Karpas-422 (cell line): ENCODE results near the gene DTNB. TPM values are rescaled to one million over a fixed set of nuclear protein-coding genes. Genes with fewer than 3 reads are reported as not detected.

ENCODE experiments used
- DNase-seq: peaks from one replicate; pipeline ENCODE4 v3.0.0-alpha.2; 2015
- H2AFZ ChIP-seq: fragments of 200-600 bp; sonication (generic); 2 replicates; pipeline ENCODE4 v1.6.1; 2014; ENCODE audit warnings: antibody characterized with exemption, low read length, mixed read lengths
- H3K27ac ChIP-seq: fragments of 200-600 bp; sonication (generic); 2 replicates; pipeline ENCODE4 v1.5.1; 2014; ENCODE audit warnings: mild to moderate bottlenecking, low read length, moderate library complexity
- H3K27me3 ChIP-seq: fragments of 200-600 bp; sonication (generic); 2 replicates; pipeline ENCODE4 v1.6.1; 2014; ENCODE audit warnings: low read length, mixed read lengths
- H3K36me3 ChIP-seq: fragments of 200-600 bp; sonication (generic); 2 replicates; pipeline ENCODE4 v1.6.1; 2014; ENCODE audit warnings: low read length, mixed read lengths; ENCODE audit not compliant: insufficient read depth
- H3K4me1 ChIP-seq: fragments of 200-600 bp; sonication (generic); 2 replicates; pipeline ENCODE4 v1.6.1; 2014; ENCODE audit warnings: mild to moderate bottlenecking, low read length, mixed read lengths
- H3K4me2 ChIP-seq: fragments of 200-600 bp; sonication (generic); 2 replicates; pipeline ENCODE4 v1.6.1; 2014; ENCODE audit warnings: low read length, low read depth, mild to moderate bottlenecking; ENCODE audit not compliant: poor library complexity, severe bottlenecking
- H3K4me3 ChIP-seq: fragments of 200-600 bp; sonication (generic); 2 replicates; pipeline ENCODE4 v1.5.1; 2014; ENCODE audit warnings: mild to moderate bottlenecking, antibody characterized with exemption, low read length, mixed read lengths
- H3K79me2 ChIP-seq: fragments of 200-600 bp; sonication (generic); 2 replicates; pipeline ENCODE4 v1.6.1; 2014; ENCODE audit warnings: mild to moderate bottlenecking, low read length, mixed read lengths
- H3K9ac ChIP-seq: fragments of 200-600 bp; sonication (generic); 2 replicates; pipeline ENCODE4 v1.6.0; 2014; ENCODE audit warnings: low read length
- H3K9me2 ChIP-seq: fragments of 200-600 bp; sonication (generic), shearing (Covaris generic); replicated peaks from 2 replicates; pipeline ENCODE4 v1.6.0; 2014; ENCODE audit warnings: mild to moderate bottlenecking, low read length, moderate library complexity; ENCODE audit not compliant: insufficient read depth
- H3K9me3 ChIP-seq: fragments of 300-700, 200-600 bp; sonication (generic); 2 replicates; pipeline ENCODE4 v1.6.1; 2014; ENCODE audit warnings: low read length, mixed read lengths
- H4K20me1 ChIP-seq: fragments of 200-600 bp; sonication (generic); 2 replicates; pipeline ENCODE4 v1.6.1; 2014; ENCODE audit warnings: mild to moderate bottlenecking, antibody characterized with exemption, low read length, low read depth; ENCODE audit not compliant: insufficient read depth
- total RNA-seq: library from RNA; depleted of rRNA; stranded (reverse); fragments of >200 nt; shearing (Covaris generic); gene quantifications from 2 replicates; pipeline ENCODE4 v1.2.3, GENCODE V29; 2014; ENCODE audit warnings: low replicate concordance

The DTNB gene
- total RNA-seq, 1 experiment from 2014 or later, result 9.1 TPM

- Histone ChIP-seq H3K9me2 (no peaks in the 10 kb centered on the region), H3K9me3 (no peaks in the 10 kb centered on the region), H3K4me1 (no peaks in the 10 kb centered on the region), H2AFZ (no peak overlapping the region), H3K79me2 (no peaks in the 10 kb centered on the region), H3K9ac (no peak overlapping the region), H3K4me2 (no peak overlapping the region), H4K20me1 (no peaks in the 10 kb centered on the region), H3K36me3 (no peaks in the 10 kb centered on the region), H3K27ac (no peak overlapping the region), H3K4me3 (no peak overlapping the region), H3K27me3 (no peaks in the 10 kb centered on the region)
- DNase-seq, result no peak
Observed at GRCh38 chr2:25528173-25528572, 145.2 kb downstream of the DTNB start.

- H3K79me2 ChIP-seq, result no peaks in the 10 kb centered on the region
- H3K4me2 ChIP-seq, result no peak overlapping the region
- H3K4me3 ChIP-seq, result no peak overlapping the region
- H2AFZ ChIP-seq, result no peak overlapping the region
- no peak overlapping the region for H3K9ac ChIP-seq
- H3K27ac ChIP-seq, result no peak overlapping the region
- no peaks in the 10 kb centered on the region for H4K20me1 ChIP-seq
- H3K9me3 ChIP-seq, result no peaks in the 10 kb centered on the region
- H3K4me1 ChIP-seq, result 0 out of 2 replicates have a peak, but pooled peaks cover 2% of the 10 kb centered on the region
- no peaks in the 10 kb centered on the region for H3K27me3 ChIP-seq
- no peak for DNase-seq
- H3K9me2 ChIP-seq, result no peaks in the 10 kb centered on the region
- H3K36me3 ChIP-seq, result no peaks in the 10 kb centered on the region
Observed at GRCh38 chr2:25524507-25524906, 148.9 kb downstream of the DTNB start.

- no peaks in the 10 kb centered on the region for H3K36me3 ChIP-seq
- H3K27ac ChIP-seq, result no peak overlapping the region
- no peak overlapping the region for H3K4me3 ChIP-seq
- H3K9me2 ChIP-seq, result no peaks in the 10 kb centered on the region
- H3K9me3 ChIP-seq, result no peaks in the 10 kb centered on the region
- H3K9ac ChIP-seq, result no peak overlapping the region
- no peak overlapping the region for H3K4me2 ChIP-seq
- H3K27me3 ChIP-seq, result no peaks in the 10 kb centered on the region
- no peak for DNase-seq
- no peaks in the 10 kb centered on the region for H4K20me1 ChIP-seq
- no peak overlapping the region for H2AFZ ChIP-seq
- H3K4me1 ChIP-seq, result 0 out of 2 replicates have a peak, but pooled peaks cover 2% of the 10 kb centered on the region
- H3K79me2 ChIP-seq, result no peaks in the 10 kb centered on the region
Observed at GRCh38 chr2:25523060-25523459, 150.3 kb downstream of the DTNB start.

- Histone ChIP-seq H3K4me2 (no peak overlapping the region), H3K4me3 (no peak overlapping the region), H3K27me3 (no peaks in the 10 kb centered on the region), H3K4me1 (0 out of 2 replicates have a peak, but pooled peaks cover 2% of the 10 kb centered on the region), H4K20me1 (no peaks in the 10 kb centered on the region), H3K27ac (no peak overlapping the region), H3K9ac (no peak overlapping the region), H3K9me2 (no peaks in the 10 kb centered on the region), H3K9me3 (no peaks in the 10 kb centered on the region), H3K36me3 (no peaks in the 10 kb centered on the region), H3K79me2 (no peaks in the 10 kb centered on the region), H2AFZ (no peak overlapping the region)
- DNase-seq, result peak; percentile 81
Observed at GRCh38 chr2:25521665-25522387, 151.6 kb downstream of the DTNB start.

- Histone ChIP-seq H3K9me2 (no peaks in the 10 kb centered on the region), H3K36me3 (no peaks in the 10 kb centered on the region), H2AFZ (no peak overlapping the region), H3K4me1 (0 out of 2 replicates have a peak, but pooled peaks cover 2% of the 10 kb centered on the region), H3K4me3 (no peak overlapping the region), H3K4me2 (no peak overlapping the region), H3K27ac (no peak overlapping the region), H3K9me3 (no peaks in the 10 kb centered on the region), H4K20me1 (no peaks in the 10 kb centered on the region), H3K79me2 (no peaks in the 10 kb centered on the region), H3K9ac (no peak overlapping the region), H3K27me3 (no peaks in the 10 kb centered on the region)
- no peak for DNase-seq
Observed at GRCh38 chr2:25521126-25521525, 152.3 kb downstream of the DTNB start.

GRCh38 chr2:25517701-25518100, 155.7 kb downstream of the DTNB start:
- no peak overlapping the region for H3K4me2 ChIP-seq
- H2AFZ ChIP-seq, result no peak overlapping the region
- H3K4me3 ChIP-seq, result no peak overlapping the region
- H3K79me2 ChIP-seq, result no peaks in the 10 kb centered on the region
- H3K36me3 ChIP-seq, result no peaks in the 10 kb centered on the region
- H3K9me2 ChIP-seq, result no peaks in the 10 kb centered on the region
- no peak overlapping the region for H3K9ac ChIP-seq
- DNase-seq, result no peak
- 0 out of 2 replicates have a peak, but pooled peaks cover 2% of the 10 kb centered on the region for H3K4me1 ChIP-seq
- no peaks in the 10 kb centered on the region for H4K20me1 ChIP-seq
- no peaks in the 10 kb centered on the region for H3K27me3 ChIP-seq
- H3K9me3 ChIP-seq, result no peaks in the 10 kb centered on the region
- H3K27ac ChIP-seq, result no peak overlapping the region

GRCh38 chr2:25514043-25514637, 159.2 kb downstream of the DTNB start:
- Histone ChIP-seq H3K4me2 (no peak overlapping the region), H3K4me1 (no peaks in the 10 kb centered on the region), H3K79me2 (no peaks in the 10 kb centered on the region), H4K20me1 (no peaks in the 10 kb centered on the region), H3K36me3 (no peaks in the 10 kb centered on the region), H3K4me3 (no peak overlapping the region), H3K9me2 (no peaks in the 10 kb centered on the region), H3K9ac (no peak overlapping the region), H3K27ac (no peak overlapping the region), H2AFZ (no peak overlapping the region), H3K9me3 (no peaks in the 10 kb centered on the region), H3K27me3 (no peaks in the 10 kb centered on the region)
- DNase-seq, result no peak

GRCh38 chr2:25512707-25513106, 160.7 kb downstream of the DTNB start:
- Histone ChIP-seq H3K4me1 (no peaks in the 10 kb centered on the region), H4K20me1 (no peaks in the 10 kb centered on the region), H3K36me3 (no peaks in the 10 kb centered on the region), H3K27ac (no peak overlapping the region), H3K4me3 (no peak overlapping the region), H3K9me3 (no peaks in the 10 kb centered on the region), H3K9ac (no peak overlapping the region), H3K4me2 (no peak overlapping the region), H3K27me3 (no peaks in the 10 kb centered on the region), H3K79me2 (no peaks in the 10 kb centered on the region), H3K9me2 (no peaks in the 10 kb centered on the region), H2AFZ (no peak overlapping the region)
- DNase-seq, result no peak
